GM18505 (cell line): ENCODE results near the gene CCDC74B.
"Not testable (repeated sequence)": the region's sequence is repeated elsewhere in the genome, so short reads cannot be mapped to it uniquely, and the experiment has no call there.

ENCODE experiments used
- ATAC-seq: cut with Tn5 transposase; IDR thresholded peaks from one replicate; pipeline ENCODE4 v1.9.1; 2021; ENCODE audit not compliant: unreplicated experiment
- POLR2A ChIP-seq: IDR thresholded peaks from 4 replicates; pipeline ENCODE4 v1.6.1; 2011; ENCODE audit warnings: borderline replicate concordance; ENCODE audit not compliant: insufficient read depth, insufficient read length; ENCODE audit errors: extremely low read depth

CCDC74B gene

GRCh38 chr2:130139331-130140280 is 5.3 kb downstream of the CCDC74B start:
- ATAC-seq = not testable (repeated sequence)

- ATAC-seq = not testable (repeated sequence)
Observed at GRCh38 chr2:130138841-130139251, 6.1 kb downstream of the CCDC74B start.

GRCh38 chr2:130138326-130138725 is 6.6 kb downstream of the CCDC74B start:
- ATAC-seq = not testable (repeated sequence)

GRCh38 chr2:130137118-130137517 is 7.8 kb downstream of the CCDC74B start:
- not testable (repeated sequence) for ATAC-seq

- not testable (repeated sequence) for ATAC-seq
Observed at GRCh38 chr2:130136546-130136945, 8.4 kb downstream of the CCDC74B start.

GRCh38 chr2:130135692-130136541 is 9.0 kb downstream of the CCDC74B start:
- no peak for TF ChIP-seq POLR2A
- ATAC-seq = no peak

GRCh38 chr2:130129120-130129829 is 15.6 kb downstream of the CCDC74B start, which contains the start of gene POTEF:
POTEF (minus strand) TSS chr2:130129222; CDS start chr2:130120515, 8,707 bp downstream.
- not testable (repeated sequence) for ATAC-seq

- not testable (repeated sequence) for ATAC-seq
Observed at GRCh38 chr2:130128464-130128863, 16.4 kb downstream of the CCDC74B start.

- ATAC-seq = not testable (repeated sequence)
Observed at GRCh38 chr2:130127726-130128125, 17.2 kb downstream of the CCDC74B start.

GRCh38 chr2:130120924-130121323 is 24.0 kb downstream of the CCDC74B start:
- ATAC-seq = not testable (repeated sequence)

- not testable (repeated sequence) for ATAC-seq
Observed at GRCh38 chr2:130102597-130103363, 42.1 kb downstream of the CCDC74B start.
